ENCODE data around the gene ARF6. TPM values are rescaled to one million over a fixed set of nuclear protein-coding genes. Genes with fewer than 3 reads are reported as not detected.
"Not testable (repeated sequence)": the region's sequence is repeated elsewhere in the genome, so short reads cannot be mapped to it uniquely, and the experiment has no call there.

The ARF6 gene
- total and polyA plus RNA-seq, 9 donors, result 16.0 to 48.9 (median 36.0) TPM

GRCh38 chr14:49936246-49936645 lies 43.4 kb downstream of the ARF6 start:
- H3K4me3 ChIP-seq (ENCODE audit: low read length); DNase-seq; H3K27ac ChIP-seq (ENCODE audit: low read length); H3K27me3 ChIP-seq (ENCODE audit: control insufficient read depth, insufficient read depth, low read length); H3K9me3 ChIP-seq (replicated peaks; ENCODE audit: control insufficient read depth, low read depth, low read length); H3K36me3 ChIP-seq (ENCODE audit: control insufficient read depth, insufficient read depth, low read length); H3K4me1 ChIP-seq (ENCODE audit: control insufficient read depth, insufficient read depth, low read length): not testable (repeated sequence)
- no CpG with 5 or more reads among the region's 2 CpGs for WGBS (ENCODE audit: insufficient coverage)

GRCh38 chr14:49936882-49937281 lies 44.0 kb downstream of the ARF6 start:
- not testable (repeated sequence) for H3K4me1 ChIP-seq (ENCODE audit: control insufficient read depth, insufficient read depth, low read length); H3K36me3 ChIP-seq (ENCODE audit: control insufficient read depth, insufficient read depth, low read length); H3K27ac ChIP-seq (ENCODE audit: low read length); H3K4me3 ChIP-seq (ENCODE audit: low read length); H3K9me3 ChIP-seq (replicated peaks; ENCODE audit: control insufficient read depth, low read depth, low read length); H3K27me3 ChIP-seq (ENCODE audit: control insufficient read depth, insufficient read depth, low read length); DNase-seq
- 91% methylated on average over 3 of the region's 5 CpGs for WGBS (ENCODE audit: insufficient coverage)

DNA sequence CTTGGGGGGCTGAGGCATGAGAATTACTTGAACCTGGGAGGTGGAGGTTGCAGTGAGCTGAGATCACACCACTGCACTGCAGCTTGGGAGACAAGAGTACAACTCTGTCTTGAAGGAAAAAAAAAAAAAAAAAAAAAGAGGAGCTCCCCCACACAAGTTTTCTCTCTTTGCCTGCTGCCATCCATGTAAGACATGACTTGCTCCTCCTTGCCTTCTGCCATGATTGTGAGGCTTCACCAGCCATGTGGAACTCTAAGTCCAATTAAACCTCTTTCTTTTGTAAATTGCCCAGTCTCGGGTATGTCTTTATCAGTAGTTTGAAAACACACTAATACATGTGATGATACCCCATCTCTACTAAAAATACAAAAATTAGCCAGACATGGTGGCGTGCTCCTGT lies 46.3 kb downstream of the ARF6 start:
- H3K4me3 ChIP-seq (ENCODE audit: low read length); H3K9me3 ChIP-seq (replicated peaks; ENCODE audit: control insufficient read depth, low read depth, low read length); H3K4me1 ChIP-seq (ENCODE audit: control insufficient read depth, insufficient read depth, low read length); H3K27me3 ChIP-seq (ENCODE audit: control insufficient read depth, insufficient read depth, low read length); H3K36me3 ChIP-seq (ENCODE audit: control insufficient read depth, insufficient read depth, low read length); H3K27ac ChIP-seq (ENCODE audit: low read length); DNase-seq: not testable (repeated sequence)
- no CpG with 5 or more reads among the region's 2 CpGs for WGBS (ENCODE audit: insufficient coverage)

DNA sequence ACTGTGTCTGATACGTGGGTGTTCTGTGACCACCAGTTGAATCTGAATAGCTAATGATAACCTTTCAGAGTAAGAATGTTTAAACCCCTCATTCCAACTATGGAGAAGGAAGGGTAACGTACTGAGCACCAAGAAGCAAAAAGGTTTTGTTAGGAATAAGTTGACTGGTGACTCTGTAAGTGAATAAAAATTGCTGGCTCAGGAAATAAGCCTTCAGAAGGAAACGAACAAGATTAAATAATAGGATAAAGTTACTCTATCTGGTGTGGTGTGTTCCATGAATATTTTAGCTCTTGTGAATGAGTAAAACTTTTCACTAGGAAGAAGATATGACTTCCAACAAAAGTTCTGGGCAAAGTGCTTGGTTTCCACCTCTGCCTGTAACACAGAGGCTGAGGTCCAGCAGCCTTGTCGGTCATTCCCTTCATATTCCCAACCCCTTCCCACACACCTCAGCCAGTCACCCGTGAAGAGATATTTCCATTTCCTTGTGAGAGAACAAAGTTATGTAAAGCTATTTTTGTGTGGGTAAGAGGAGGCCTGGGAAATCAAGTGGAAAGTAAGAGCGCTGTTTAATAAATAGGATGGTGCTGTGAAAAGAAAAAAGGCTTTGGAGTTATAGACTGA lies 47.1 kb downstream of the ARF6 start:
- Histone ChIP-seq H3K36me3 (ENCODE audit: control insufficient read depth, insufficient read depth, low read length) (no peaks in the 10 kb centered on the region), H3K4me1 (ENCODE audit: control insufficient read depth, insufficient read depth, low read length) (no peaks in the 10 kb centered on the region), H3K4me3 (ENCODE audit: low read length) (no peak overlapping the region), H3K27me3 (ENCODE audit: control insufficient read depth, insufficient read depth, low read length) (no peaks in the 10 kb centered on the region), H3K9me3 (replicated peaks; ENCODE audit: control insufficient read depth, low read depth, low read length) (no peaks in the 10 kb centered on the region), H3K27ac (ENCODE audit: low read length) (peak overlapping the region; percentile 10)
- WGBS (ENCODE audit: insufficient coverage), result 85% methylated on average over 1 of the region's 6 CpGs
- no peak for DNase-seq

- WGBS (ENCODE audit: insufficient coverage), result no CpG with 5 or more reads among the region's 1 CpG
- no peak overlapping the region for H3K27ac ChIP-seq (ENCODE audit: low read length)
- peaks cover 5% of the 10 kb centered on the region for H3K4me1 ChIP-seq (ENCODE audit: control insufficient read depth, insufficient read depth, low read length)
- peak; percentile 52 for DNase-seq
- H3K36me3 ChIP-seq (ENCODE audit: control insufficient read depth, insufficient read depth, low read length), result no peaks in the 10 kb centered on the region
- no peaks in the 10 kb centered on the region for H3K27me3 ChIP-seq (ENCODE audit: control insufficient read depth, insufficient read depth, low read length)
- no peaks in the 10 kb centered on the region for H3K9me3 ChIP-seq (replicated peaks; ENCODE audit: control insufficient read depth, low read depth, low read length)
- H3K4me3 ChIP-seq (ENCODE audit: low read length), result no peak overlapping the region
Observed at GRCh38 chr14:49940808-49941421, 48.0 kb downstream of the ARF6 start.

DNA sequence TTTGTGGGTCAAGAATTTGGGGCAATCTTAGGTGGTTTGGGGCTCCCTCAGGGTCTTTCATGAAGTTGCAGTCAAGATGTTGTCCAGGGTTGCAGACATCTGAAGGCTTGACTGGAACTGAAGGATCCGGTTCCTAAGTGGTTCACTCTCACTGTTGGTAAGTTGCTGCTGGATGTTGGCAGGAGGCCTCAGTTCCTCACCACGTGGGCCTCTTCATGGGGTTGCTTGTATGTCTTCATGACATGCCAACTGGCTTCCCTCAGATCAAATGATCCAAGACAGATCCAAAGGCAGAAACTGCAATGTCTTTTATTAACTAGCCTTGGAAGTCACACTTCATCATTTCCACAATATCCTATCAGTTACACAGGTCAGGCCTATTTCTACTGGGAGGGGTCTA lies 49.2 kb downstream of the ARF6 start:
- H3K27me3 ChIP-seq (ENCODE audit: control insufficient read depth, insufficient read depth, low read length), result no peaks in the 10 kb centered on the region
- no peak for DNase-seq
- H3K9me3 ChIP-seq (replicated peaks; ENCODE audit: control insufficient read depth, low read depth, low read length), result no peaks in the 10 kb centered on the region
- H3K36me3 ChIP-seq (ENCODE audit: control insufficient read depth, insufficient read depth, low read length), result no peaks in the 10 kb centered on the region
- H3K4me1 ChIP-seq (ENCODE audit: control insufficient read depth, insufficient read depth, low read length), result peaks cover 13% of the 10 kb centered on the region
- H3K4me3 ChIP-seq (ENCODE audit: low read length), result no peak overlapping the region
- no peak overlapping the region for H3K27ac ChIP-seq (ENCODE audit: low read length)
- WGBS (ENCODE audit: insufficient coverage), result no CpG with 5 or more reads among the region's 2 CpGs

GRCh38 chr14:49944501-49944900 lies 51.6 kb downstream of the ARF6 start:
- no peak overlapping the region for H3K4me3 ChIP-seq (ENCODE audit: low read length)
- no peak for DNase-seq
- H3K27me3 ChIP-seq (ENCODE audit: control insufficient read depth, insufficient read depth, low read length), result no peaks in the 10 kb centered on the region
- 82% methylated on average over 1 of the region's 1 CpG for WGBS (ENCODE audit: insufficient coverage)
- H3K4me1 ChIP-seq (ENCODE audit: control insufficient read depth, insufficient read depth, low read length), result peaks cover 13% of the 10 kb centered on the region
- H3K36me3 ChIP-seq (ENCODE audit: control insufficient read depth, insufficient read depth, low read length), result no peaks in the 10 kb centered on the region
- no peaks in the 10 kb centered on the region for H3K9me3 ChIP-seq (replicated peaks; ENCODE audit: control insufficient read depth, low read depth, low read length)
- no peak overlapping the region for H3K27ac ChIP-seq (ENCODE audit: low read length)

GRCh38 chr14:49945448-49946319 lies 52.8 kb downstream of the ARF6 start:
- WGBS (ENCODE audit: insufficient coverage), result 97% methylated on average over 5 of the region's 8 CpGs
- Histone ChIP-seq H3K4me1 (ENCODE audit: control insufficient read depth, insufficient read depth, low read length) (peaks cover 13% of the 10 kb centered on the region), H3K36me3 (ENCODE audit: control insufficient read depth, insufficient read depth, low read length) (no peaks in the 10 kb centered on the region), H3K27ac (ENCODE audit: low read length) (no peak overlapping the region), H3K9me3 (replicated peaks; ENCODE audit: control insufficient read depth, low read depth, low read length) (no peaks in the 10 kb centered on the region), H3K4me3 (ENCODE audit: low read length) (no peak overlapping the region), H3K27me3 (ENCODE audit: control insufficient read depth, insufficient read depth, low read length) (no peaks in the 10 kb centered on the region)
- DNase-seq, result no peak
